ENCODE data around the gene PTTG1IP.

The PTTG1IP gene

DNA sequence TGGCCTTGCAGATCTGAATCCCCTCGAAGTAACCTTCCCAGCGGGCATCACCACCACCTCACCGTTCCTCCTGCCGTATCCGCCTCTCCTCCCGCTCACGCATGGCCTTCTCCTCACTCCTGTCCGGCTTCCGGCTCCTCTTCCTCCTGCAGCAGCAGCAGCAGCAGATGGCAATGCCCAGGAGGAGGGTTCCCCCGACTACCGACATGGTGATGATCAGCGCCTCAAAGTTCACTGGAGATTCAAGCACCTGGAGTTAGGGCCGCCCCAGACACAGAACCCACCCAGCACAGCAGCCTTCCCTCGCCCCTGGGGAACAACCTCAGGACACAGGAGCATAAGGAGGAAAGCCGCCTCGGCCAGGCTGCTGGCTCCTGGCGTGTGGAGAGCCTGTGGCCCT lies 17.4 kb downstream of the PTTG1IP start:
- Mint-ChIP-seq H3K27ac (no peak overlapping the region), H3K27me3 (no peaks in the 10 kb centered on the region), H3K4me1 (ENCODE audit: low read depth) (peaks cover 46% of the 10 kb centered on the region), H3K36me3 (ENCODE audit: low read depth) (peaks cover 57% of the 10 kb centered on the region), H3K9me3 (no peaks in the 10 kb centered on the region), H3K4me3 (no peak overlapping the region)

DNA sequence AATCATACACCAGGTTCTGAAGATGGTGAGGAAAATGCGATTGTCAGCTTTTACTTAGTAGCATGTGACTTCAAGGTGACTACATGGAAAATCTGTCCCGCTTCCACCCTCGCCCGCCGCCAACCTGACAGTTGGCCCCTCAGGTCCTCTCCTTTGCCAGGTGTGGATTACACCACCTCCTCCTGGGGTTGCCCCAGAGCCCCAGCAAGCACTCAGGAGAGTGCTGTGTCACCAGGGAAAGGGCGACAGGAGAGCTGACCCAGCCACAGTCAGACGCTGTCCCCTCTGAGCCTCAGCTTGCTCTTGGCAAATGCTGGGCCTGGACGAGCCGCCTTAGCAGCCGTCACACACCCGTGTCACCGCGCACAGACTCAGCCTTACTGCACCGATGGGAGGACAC lies 17.9 kb downstream of the PTTG1IP start:
- H3K36me3 Mint-ChIP-seq (ENCODE audit: low read depth): peaks cover 55% of the 10 kb centered on the region
- H3K4me3 Mint-ChIP-seq: no peak overlapping the region

DNA sequence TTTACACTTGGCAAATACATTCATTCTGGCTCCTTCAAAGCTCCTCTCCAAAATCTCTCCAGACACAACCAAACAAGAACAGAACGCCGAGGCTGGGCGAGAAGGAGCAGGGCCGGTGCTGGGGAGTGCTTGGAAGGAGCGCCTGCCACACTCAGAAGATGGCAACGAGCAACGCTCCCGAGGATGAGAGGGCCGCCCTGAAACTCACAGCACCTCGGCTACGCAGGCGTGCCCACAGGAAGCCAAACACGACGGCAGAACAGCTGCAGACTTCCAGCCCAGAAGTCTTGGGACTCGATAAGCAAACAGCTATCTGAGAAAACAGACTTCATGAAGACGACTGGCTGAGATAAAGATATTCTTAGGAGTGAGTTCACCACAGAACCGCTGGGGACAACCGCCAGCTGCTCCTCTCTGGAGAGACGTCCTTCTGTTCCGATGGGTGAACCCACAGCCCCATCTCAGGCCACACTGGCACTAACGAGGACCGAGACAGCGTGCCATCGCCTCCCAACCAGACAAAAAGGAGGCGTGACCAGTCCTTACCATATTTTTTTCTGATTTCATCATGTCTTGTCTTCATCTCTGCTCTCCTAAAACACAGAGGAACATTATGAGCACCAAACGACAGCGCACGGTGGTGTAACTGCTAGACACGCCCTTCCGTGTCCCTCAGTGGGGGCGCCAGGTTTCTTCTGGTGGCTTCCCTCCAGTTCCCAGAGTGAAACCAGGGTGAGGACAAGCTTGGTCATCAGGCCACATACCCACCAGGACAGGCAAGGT lies 18.6 kb downstream of the PTTG1IP start:
- Mint-ChIP-seq H3K4me3 (peak overlapping the region; percentile 7), H3K36me3 (ENCODE audit: low read depth) (peaks cover 54% of the 10 kb centered on the region), H3K27ac (peak overlapping the region; percentile 79), H3K9me3 (no peaks in the 10 kb centered on the region), H3K4me1 (ENCODE audit: low read depth) (peaks cover 37% of the 10 kb centered on the region), H3K27me3 (no peaks in the 10 kb centered on the region)

More for the DNA sequence above, 17.9 kb downstream of the PTTG1IP start:
- Mint-ChIP-seq H3K27ac (no peak overlapping the region), H3K9me3 (no peaks in the 10 kb centered on the region), H3K27me3 (no peaks in the 10 kb centered on the region), H3K4me1 (ENCODE audit: low read depth) (peaks cover 43% of the 10 kb centered on the region)

DNA sequence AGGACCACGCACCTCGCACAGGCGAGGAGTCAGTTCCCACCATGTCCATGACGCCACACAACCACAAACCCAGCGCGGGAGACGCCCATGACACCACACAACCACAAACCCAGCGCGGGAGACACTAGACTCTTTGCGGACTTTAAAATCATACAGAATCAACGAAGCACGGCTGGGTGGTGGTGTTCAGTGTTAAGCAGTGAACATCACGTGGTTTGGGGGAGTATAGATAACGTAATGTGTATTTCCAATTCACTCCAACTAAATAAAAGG lies 19.2 kb downstream of the PTTG1IP start:
- Mint-ChIP-seq H3K4me1 (ENCODE audit: low read depth) (peaks cover 36% of the 10 kb centered on the region), H3K36me3 (ENCODE audit: low read depth) (peaks cover 53% of the 10 kb centered on the region), H3K9me3 (no peaks in the 10 kb centered on the region), H3K4me3 (peak overlapping the region; percentile 9), H3K27me3 (no peaks in the 10 kb centered on the region), H3K27ac (peak overlapping the region; percentile 78)

DNA sequence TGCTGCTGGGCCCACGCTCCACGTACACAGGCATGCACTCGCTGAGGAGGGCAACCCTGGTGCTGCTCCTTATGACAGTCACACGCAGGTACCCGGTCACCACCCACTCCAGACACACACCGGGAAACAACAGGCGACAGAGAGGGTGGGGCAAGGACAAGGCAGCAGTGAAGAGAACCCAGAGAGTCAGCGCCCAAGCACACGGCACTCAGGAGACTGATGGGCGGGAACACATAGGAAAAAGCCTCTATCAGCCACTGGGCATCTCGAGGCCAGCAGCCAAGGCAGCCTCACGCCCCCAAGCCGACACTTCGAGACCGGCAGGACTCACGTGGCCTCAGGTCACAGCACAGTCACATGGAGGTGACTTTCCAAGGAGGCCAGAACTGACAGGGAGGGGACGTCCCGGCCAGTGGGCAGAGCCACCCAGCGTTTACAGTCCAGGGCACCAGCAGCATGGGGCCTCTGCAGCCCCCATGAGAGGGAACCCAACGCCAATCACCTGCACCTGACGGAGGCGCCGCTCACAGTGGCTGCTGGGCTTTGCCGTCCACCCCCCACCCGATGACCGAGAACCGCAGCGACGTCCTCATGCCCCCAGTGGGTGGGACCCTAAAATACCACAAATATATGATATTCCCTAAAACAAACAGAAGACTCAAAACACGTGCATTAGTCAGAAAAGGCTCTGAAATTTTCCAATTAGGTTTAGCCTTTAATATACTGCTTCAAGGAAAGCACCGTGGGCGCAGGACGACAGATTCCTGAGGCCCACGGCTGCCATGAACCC lies 19.7 kb downstream of the PTTG1IP start:
- Mint-ChIP-seq H3K27ac (peak overlapping the region; percentile 78), H3K4me3 (peak overlapping the region; percentile 9)

DNA sequence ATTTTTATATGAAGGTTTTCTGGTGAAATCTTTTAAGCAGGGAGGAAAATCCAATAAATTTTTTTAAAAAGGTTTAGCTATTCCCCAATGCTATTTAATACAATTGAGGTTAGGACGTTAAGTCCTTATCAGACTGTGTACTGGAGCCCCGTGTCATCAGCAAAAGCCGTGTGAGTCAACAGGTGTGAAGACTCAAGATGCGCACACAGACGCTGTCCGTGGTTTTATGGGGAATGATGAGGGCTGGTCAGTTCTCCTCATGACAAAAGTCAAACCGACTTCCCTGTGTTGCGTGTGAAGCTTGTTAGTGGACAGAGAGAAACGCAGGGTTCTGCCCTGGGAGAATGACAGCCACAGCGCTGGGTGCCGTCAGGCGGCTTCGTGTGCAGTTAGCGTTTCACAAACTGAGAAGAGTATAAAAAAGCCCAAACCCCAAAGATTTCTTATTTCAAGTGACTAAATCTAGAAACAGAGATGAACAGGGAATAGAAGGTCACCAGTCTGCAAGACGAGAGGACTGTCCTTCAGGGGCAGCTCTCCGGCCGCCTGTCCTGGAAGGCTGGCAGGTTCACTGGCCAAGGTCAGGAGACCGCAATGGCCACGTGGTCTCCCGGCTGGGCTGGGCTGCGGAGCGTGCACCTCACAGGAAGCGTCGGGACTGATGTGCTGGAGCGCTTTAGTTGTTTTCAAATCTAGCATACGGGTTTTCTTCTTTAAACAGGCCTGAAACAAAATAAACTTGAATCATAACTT lies 22.4 kb downstream of the PTTG1IP start:
- H3K4me1 Mint-ChIP-seq (ENCODE audit: low read depth): peaks cover 42% of the 10 kb centered on the region
- peaks cover 42% of the 10 kb centered on the region for H3K36me3 Mint-ChIP-seq (ENCODE audit: low read depth)
- H3K27ac Mint-ChIP-seq: no peak overlapping the region
- no peaks in the 10 kb centered on the region for H3K27me3 Mint-ChIP-seq
- no peaks in the 10 kb centered on the region for H3K9me3 Mint-ChIP-seq
- H3K4me3 Mint-ChIP-seq: no peak overlapping the region

More for the DNA sequence above, 19.7 kb downstream of the PTTG1IP start:
- Mint-ChIP-seq H3K27me3 (no peaks in the 10 kb centered on the region), H3K4me1 (ENCODE audit: low read depth) (peaks cover 36% of the 10 kb centered on the region), H3K9me3 (no peaks in the 10 kb centered on the region), H3K36me3 (ENCODE audit: low read depth) (peaks cover 52% of the 10 kb centered on the region)

DNA sequence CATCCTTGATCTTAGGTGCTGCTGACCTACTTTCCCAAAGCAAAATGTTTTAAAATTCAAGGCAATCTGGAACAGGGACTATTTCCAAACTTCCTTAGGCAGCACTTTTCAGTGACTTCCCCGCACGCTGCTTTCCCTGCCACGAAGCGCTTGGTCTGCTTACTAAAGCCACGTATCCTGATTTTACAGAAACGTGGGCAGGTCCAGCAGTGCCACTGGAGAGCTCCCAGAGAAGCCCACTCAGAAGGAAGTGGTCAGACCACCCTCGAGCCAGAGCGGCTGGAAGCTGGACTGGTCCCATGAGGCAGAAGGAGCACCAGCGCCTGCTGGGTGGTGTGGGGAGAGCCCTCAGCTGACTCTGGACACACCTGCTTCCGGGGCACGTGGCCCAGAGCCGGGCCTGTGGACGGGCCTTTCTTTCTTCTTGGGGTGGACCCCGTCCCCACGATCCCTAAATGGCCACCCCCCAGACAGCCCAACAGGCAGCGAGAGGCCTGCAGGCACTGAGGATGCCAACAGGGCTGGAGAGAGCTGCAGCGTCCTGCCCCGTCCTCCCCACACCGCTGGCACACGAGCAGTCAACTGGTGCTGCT lies 23.2 kb downstream of the PTTG1IP start:
- Mint-ChIP-seq H3K4me1 (ENCODE audit: low read depth) (peaks cover 44% of the 10 kb centered on the region), H3K4me3 (no peak overlapping the region), H3K9me3 (no peaks in the 10 kb centered on the region), H3K36me3 (ENCODE audit: low read depth) (peaks cover 36% of the 10 kb centered on the region), H3K27ac (no peak overlapping the region), H3K27me3 (no peaks in the 10 kb centered on the region)

DNA sequence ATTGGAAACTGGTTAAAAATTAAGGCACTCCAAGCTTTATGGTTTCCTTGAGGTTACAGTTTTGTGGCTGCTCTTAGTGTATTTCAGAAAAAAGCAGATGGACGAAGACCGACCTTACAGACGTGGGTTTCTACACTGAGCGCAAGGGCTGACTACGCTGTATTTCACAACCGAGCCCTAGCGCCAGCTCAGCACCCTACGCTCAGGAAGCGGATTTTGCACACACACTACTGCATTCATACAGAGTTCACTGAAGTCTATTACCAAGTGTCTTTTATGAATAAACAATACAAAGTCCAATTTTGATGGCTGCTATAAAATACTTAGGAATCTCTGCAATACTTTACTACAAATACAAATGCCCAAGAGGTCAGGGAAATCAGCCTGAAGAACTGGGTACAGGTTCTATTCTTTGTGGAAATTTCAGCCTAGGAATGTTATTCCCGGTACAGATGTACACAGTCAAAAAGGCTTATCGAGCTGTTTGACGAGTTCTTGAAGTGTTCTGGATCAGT lies 23.8 kb downstream of the PTTG1IP start:
- no peak overlapping the region for H3K4me3 Mint-ChIP-seq
- peaks cover 29% of the 10 kb centered on the region for H3K36me3 Mint-ChIP-seq (ENCODE audit: low read depth)
- peaks cover 41% of the 10 kb centered on the region for H3K4me1 Mint-ChIP-seq (ENCODE audit: low read depth)

DNA sequence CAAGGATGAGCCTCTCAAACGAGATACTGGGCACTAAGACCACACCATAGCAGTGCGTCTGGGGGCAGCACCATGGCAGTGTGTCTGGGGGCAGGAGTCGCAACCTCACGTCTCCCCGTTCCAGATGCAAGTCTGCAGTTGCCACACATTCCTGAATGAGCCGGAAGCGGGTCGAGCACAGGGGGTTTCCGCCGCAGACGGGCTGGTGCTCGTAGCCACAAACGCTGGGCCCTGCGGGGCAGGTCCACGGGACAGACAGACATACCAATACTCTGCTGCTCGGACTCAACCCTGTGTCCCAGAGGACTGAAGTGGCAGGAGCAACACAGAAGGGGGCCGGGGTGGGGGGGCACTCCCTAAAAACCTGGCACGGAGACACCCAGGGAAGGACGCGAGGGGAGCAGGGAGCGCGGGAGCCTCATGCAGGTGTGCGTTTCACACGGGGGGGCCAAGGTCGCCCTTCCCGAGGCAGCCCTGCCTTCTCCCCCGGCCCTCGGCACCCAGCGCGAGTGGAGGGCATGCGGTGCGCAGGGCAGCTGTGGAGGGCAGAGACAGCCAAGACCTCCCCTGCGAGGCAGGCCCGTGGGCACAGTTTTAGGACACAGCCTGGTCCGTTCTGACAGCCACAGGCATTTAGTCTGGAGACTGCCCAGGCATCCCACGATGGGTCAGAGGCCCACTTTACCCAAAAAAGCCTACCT lies 24.5 kb downstream of the PTTG1IP start:
- no peaks in the 10 kb centered on the region for H3K9me3 Mint-ChIP-seq
- H3K36me3 Mint-ChIP-seq (ENCODE audit: low read depth): peaks cover 22% of the 10 kb centered on the region
- H3K4me3 Mint-ChIP-seq: no peak overlapping the region
- H3K27ac Mint-ChIP-seq: no peak overlapping the region
- H3K27me3 Mint-ChIP-seq: no peaks in the 10 kb centered on the region
- peaks cover 34% of the 10 kb centered on the region for H3K4me1 Mint-ChIP-seq (ENCODE audit: low read depth)

More for the DNA sequence above, 23.8 kb downstream of the PTTG1IP start:
- Mint-ChIP-seq H3K27me3 (no peaks in the 10 kb centered on the region), H3K27ac (no peak overlapping the region), H3K9me3 (no peaks in the 10 kb centered on the region)

DNA sequence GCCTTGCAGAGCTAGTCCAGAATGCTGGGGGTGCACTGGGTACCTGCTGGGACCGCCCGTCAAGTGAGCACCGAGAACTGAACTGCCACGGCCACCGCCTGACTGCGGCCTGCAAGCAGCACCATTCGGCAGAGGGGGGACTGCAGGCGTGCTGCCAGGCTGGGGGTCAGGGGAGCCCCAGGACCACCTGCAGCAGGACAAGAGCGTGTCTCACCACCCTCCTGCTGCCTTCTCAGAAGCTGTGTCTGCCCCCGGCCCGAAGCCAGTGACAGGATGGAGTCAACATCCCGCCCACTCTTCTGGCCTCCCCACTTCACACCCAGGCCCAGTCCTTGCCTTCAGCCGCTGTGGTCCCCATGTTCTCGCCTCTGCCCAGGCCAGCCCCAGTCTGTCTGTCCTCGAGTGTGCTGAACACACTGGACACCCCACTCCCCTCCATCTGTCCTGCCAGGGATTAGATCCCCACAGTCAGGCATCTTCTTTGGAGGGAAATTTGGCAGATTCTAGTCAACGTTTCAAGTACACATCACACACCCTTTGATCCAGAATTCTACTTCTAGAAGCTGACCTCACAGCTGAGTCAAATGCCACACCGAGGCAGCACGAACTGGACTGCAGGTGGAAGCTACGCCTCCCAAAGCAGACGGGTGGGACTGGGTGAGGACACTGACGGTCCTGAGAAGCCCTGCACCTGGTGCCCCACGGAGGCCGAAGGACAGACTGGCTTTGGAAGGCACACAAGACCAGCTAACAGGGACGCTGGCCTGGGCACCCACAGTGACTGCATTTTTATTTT lies 26.0 kb downstream of the PTTG1IP start:
- no peak overlapping the region for H3K27ac Mint-ChIP-seq
- peaks cover 12% of the 10 kb centered on the region for H3K36me3 Mint-ChIP-seq (ENCODE audit: low read depth)
- H3K4me3 Mint-ChIP-seq: no peak overlapping the region
- H3K4me1 Mint-ChIP-seq (ENCODE audit: low read depth): peaks cover 25% of the 10 kb centered on the region
- no peaks in the 10 kb centered on the region for H3K27me3 Mint-ChIP-seq
- no peaks in the 10 kb centered on the region for H3K9me3 Mint-ChIP-seq

DNA sequence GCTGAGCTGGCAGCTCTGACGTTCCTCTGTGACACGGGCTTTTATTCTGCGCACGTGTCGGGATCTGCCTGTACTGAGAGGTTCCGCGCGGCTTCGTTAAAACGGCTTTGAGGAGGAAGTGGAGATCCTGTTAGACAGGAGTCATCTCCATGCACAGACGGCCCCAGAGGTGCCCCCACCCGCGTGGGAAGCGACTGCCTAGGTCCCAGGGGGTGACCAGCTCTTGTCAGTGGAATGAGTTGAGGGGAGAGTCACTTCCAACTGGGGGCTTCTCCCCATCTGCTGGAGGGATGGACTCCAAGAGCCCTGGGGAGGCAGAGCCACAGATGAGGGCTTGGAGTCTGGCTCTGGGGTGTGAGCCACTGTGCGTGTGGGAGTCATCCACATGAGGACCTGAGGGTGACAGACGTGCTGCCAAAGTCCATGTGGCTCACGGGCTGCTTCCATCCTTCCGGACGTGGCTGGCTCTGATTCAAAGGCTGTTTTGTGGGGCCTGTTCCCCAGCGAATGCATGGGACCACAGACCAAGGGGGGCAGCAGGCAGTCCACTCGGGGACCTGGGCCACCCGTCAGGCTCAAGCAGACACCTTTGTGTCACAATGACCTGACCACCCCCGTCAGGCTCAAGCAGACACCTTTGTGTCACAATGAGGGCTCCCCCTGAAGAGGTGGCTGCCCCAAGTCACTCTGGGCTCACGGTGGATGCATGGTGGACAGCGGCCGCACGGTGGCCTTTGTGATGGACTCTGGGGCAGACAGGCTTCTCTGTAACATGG lies 26.8 kb downstream of the PTTG1IP start:
- Mint-ChIP-seq H3K36me3 (ENCODE audit: low read depth) (peaks cover 12% of the 10 kb centered on the region), H3K9me3 (no peaks in the 10 kb centered on the region), H3K4me3 (peak overlapping the region; percentile 77), H3K27me3 (no peaks in the 10 kb centered on the region), H3K4me1 (ENCODE audit: low read depth) (peaks cover 17% of the 10 kb centered on the region), H3K27ac (peak overlapping the region; percentile 76)

DNA sequence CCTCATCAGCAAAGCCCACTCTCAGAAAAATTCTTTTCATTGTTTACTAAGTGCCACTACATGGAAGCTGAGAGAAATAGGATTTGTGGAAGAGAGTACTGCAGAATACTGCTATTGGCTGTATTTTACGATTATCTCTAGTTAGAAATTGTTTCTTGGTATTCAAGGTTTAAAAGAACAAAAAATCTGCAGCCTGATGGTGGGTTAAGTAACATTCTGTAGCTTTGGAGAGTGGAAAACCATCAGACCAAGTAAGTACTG lies 27.3 kb downstream of the PTTG1IP start:
- H3K27me3 Mint-ChIP-seq: no peaks in the 10 kb centered on the region
- peak overlapping the region; percentile 77 for H3K4me3 Mint-ChIP-seq
- H3K4me1 Mint-ChIP-seq (ENCODE audit: low read depth): peaks cover 16% of the 10 kb centered on the region
- H3K27ac Mint-ChIP-seq: peak overlapping the region; percentile 76
- no peaks in the 10 kb centered on the region for H3K9me3 Mint-ChIP-seq
- H3K36me3 Mint-ChIP-seq (ENCODE audit: low read depth): peaks cover 12% of the 10 kb centered on the region

All from stimulated activated naive CD8-positive, alpha-beta T cell treated with anti-CD3 and anti-CD28 coated beads, Interleukin-15, Interleukin-2, amounts not matched to agents 100 ng/mL and 50 ng/mL, for 24 hours (primary cell).